GM12892 (cell line): ENCODE measurements around the gene TBC1D4.

ENCODE experiments used
- POLR2A ChIP-seq: IDR thresholded peaks from 2 replicates; pipeline ENCODE4 v1.6.1; 2011; ENCODE audit warnings: low read depth, low read length, control low read depth
- POLR2AphosphoS5 ChIP-seq: IDR thresholded peaks from 2 replicates; pipeline ENCODE4 v1.6.1; 2011; ENCODE audit warnings: low read depth, low read length, control low read depth
- TAF1 ChIP-seq: IDR thresholded peaks from 2 replicates; pipeline ENCODE4 v1.6.1; 2011; ENCODE audit warnings: low read depth, mild to moderate bottlenecking, control low read depth, low read length, borderline replicate concordance

- TF ChIP-seq TAF1 = no peak
- TF ChIP-seq POLR2A = no peak
- TF ChIP-seq POLR2AphosphoS5 = no peak
These were observed 117.7 kb downstream of the TBC1D4 start for GRCh38 chr13:75364131-75364713.
